Mesenchymal stem cell (in vitro differentiated cells and primary cell): ENCODE data around the gene TUBA8.

ENCODE experiments used
- DNase-seq: peaks from one replicate; pipeline ENCODE4 v3.0.0-alpha.2; 2013
- H2AFZ ChIP-seq: one replicate; pipeline ENCODE4 v1.6.1; 2013; ENCODE audit warnings: low read depth, mild to moderate bottlenecking, control low read depth, inconsistent platforms, low read length, moderate library complexity
- H2AK5ac ChIP-seq: 2 replicates; pipeline ENCODE4 v1.6.1; 2013; ENCODE audit warnings: low read length, moderate library complexity, mild to moderate bottlenecking, inconsistent platforms; ENCODE audit not compliant: severe bottlenecking
- H2BK120ac ChIP-seq: one replicate; pipeline ENCODE4 v1.6.1; 2013; ENCODE audit warnings: low read depth, mild to moderate bottlenecking, inconsistent platforms, low read length, moderate library complexity
- H2BK12ac ChIP-seq, 2 experiments: one replicate each; pipeline ENCODE4 v1.6.1; 2013; ENCODE audit warnings: inconsistent platforms in 2 of 2, low read length in 2 of 2, mild to moderate bottlenecking in 2 of 2, moderate library complexity in 2 of 2, control low read depth in 1 of 2
- H2BK15ac ChIP-seq: one replicate; pipeline ENCODE4 v1.6.1; 2013; ENCODE audit warnings: mild to moderate bottlenecking, low read depth, inconsistent platforms; ENCODE audit not compliant: poor library complexity, severe bottlenecking
- H2BK5ac ChIP-seq: 2 replicates; pipeline ENCODE4 v1.6.1; 2013; ENCODE audit warnings: low read depth, mild to moderate bottlenecking, low read length, control low read depth, inconsistent platforms; ENCODE audit not compliant: poor library complexity, severe bottlenecking
- H3K14ac ChIP-seq, 2 experiments: one replicate each; pipeline ENCODE4 v1.6.1; 2013; ENCODE audit warnings: inconsistent platforms in 2 of 2, low read length in 2 of 2, control low read depth in 1 of 2, mild to moderate bottlenecking in 1 of 2, moderate library complexity in 1 of 2
- H3K18ac ChIP-seq, 2 experiments: one replicate each; pipeline ENCODE4 v1.6.1; 2013; ENCODE audit warnings: inconsistent platforms in 2 of 2, low read length in 2 of 2, control low read depth in 1 of 2, low read depth in 1 of 2, mild to moderate bottlenecking in 1 of 2
- H3K23ac ChIP-seq, 2 experiments: one replicate each; pipeline ENCODE4 v1.6.1; 2013; ENCODE audit warnings: inconsistent platforms in 2 of 2, low read length in 2 of 2, mild to moderate bottlenecking in 2 of 2, moderate library complexity in 2 of 2, control low read depth in 1 of 2
- H3K27ac ChIP-seq: 2 replicates; pipeline ENCODE4 v1.5.1; 2013; ENCODE audit warnings: mild to moderate bottlenecking, moderate library complexity, low read length, control low read depth, inconsistent platforms; ENCODE audit not compliant: poor library complexity, severe bottlenecking
- H3K27me3 ChIP-seq, 2 experiments: 2 replicates each; pipeline versions ENCODE4 v1.6.1 to v1.7.0; 2013; ENCODE audit warnings: low read length in 2 of 2, mild to moderate bottlenecking in 2 of 2, moderate library complexity in 2 of 2, control low read depth in 1 of 2, inconsistent platforms in 1 of 2; ENCODE audit not compliant: control insufficient read depth in 1 of 2, insufficient read depth in 1 of 2
- H3K36me3 ChIP-seq, 2 experiments: 2 replicates each; pipeline versions ENCODE4 v1.6.1 to v1.7.0; 2013; ENCODE audit warnings: low read length in 2 of 2, control low read depth in 1 of 2, inconsistent platforms in 1 of 2, low read depth in 1 of 2, mild to moderate bottlenecking in 1 of 2; ENCODE audit not compliant: insufficient read depth in 2 of 2, control insufficient read depth in 1 of 2
- H3K4ac ChIP-seq, 2 experiments: one replicate each; pipeline ENCODE4 v1.6.1; 2013; ENCODE audit warnings: inconsistent platforms in 2 of 2, low read length in 2 of 2, mild to moderate bottlenecking in 2 of 2, moderate library complexity in 2 of 2, control low read depth in 1 of 2, low read depth in 1 of 2
- H3K4me1 ChIP-seq: 2 replicates; pipeline ENCODE4 v1.6.1; 2013; ENCODE audit warnings: low read depth, low read length, control low read depth; ENCODE audit not compliant: control insufficient read depth, insufficient read depth
- H3K4me2 ChIP-seq: 2 replicates; pipeline ENCODE4 v1.6.1; 2013; ENCODE audit warnings: low read length, mild to moderate bottlenecking, inconsistent platforms; ENCODE audit not compliant: poor library complexity, severe bottlenecking
- H3K4me3 ChIP-seq, 2 experiments: 2 replicates each; pipeline versions ENCODE4 v1.5.1 to v1.7.0; 2013; ENCODE audit warnings: low read length in 2 of 2, mild to moderate bottlenecking in 2 of 2, control low read depth in 1 of 2, low read depth in 1 of 2; ENCODE audit not compliant: insufficient read depth in 1 of 2
- H3K79me1 ChIP-seq: replicated peaks from 2 replicates; pipeline ENCODE4 v1.6.1; 2013; ENCODE audit warnings: mild to moderate bottlenecking, control low read depth, low read length, inconsistent platforms; ENCODE audit not compliant: poor library complexity, severe bottlenecking
- H3K9ac ChIP-seq: 2 replicates; pipeline ENCODE4 v1.7.0; 2013; ENCODE audit warnings: mild to moderate bottlenecking, low read length, moderate library complexity
- H3K9me3 ChIP-seq: 2 replicates; pipeline ENCODE4 v1.7.0; 2013; ENCODE audit warnings: mild to moderate bottlenecking, low read length; ENCODE audit not compliant: control insufficient read depth
- H4K8ac ChIP-seq: one replicate; pipeline ENCODE4 v1.6.1; 2013; ENCODE audit warnings: inconsistent platforms, mild to moderate bottlenecking, low read length, moderate library complexity
- H4K91ac ChIP-seq: one replicate; pipeline ENCODE4 v1.6.1; 2013; ENCODE audit warnings: mild to moderate bottlenecking, low read length, inconsistent platforms
- WGBS: methylation state at CpG from one replicate; pipeline ENCODE4 v1.1.7; 2013; ENCODE audit warnings: mixed read lengths; 5-methylcytosine and 5-hydroxymethylcytosine counted together

The TUBA8 gene

DNA sequence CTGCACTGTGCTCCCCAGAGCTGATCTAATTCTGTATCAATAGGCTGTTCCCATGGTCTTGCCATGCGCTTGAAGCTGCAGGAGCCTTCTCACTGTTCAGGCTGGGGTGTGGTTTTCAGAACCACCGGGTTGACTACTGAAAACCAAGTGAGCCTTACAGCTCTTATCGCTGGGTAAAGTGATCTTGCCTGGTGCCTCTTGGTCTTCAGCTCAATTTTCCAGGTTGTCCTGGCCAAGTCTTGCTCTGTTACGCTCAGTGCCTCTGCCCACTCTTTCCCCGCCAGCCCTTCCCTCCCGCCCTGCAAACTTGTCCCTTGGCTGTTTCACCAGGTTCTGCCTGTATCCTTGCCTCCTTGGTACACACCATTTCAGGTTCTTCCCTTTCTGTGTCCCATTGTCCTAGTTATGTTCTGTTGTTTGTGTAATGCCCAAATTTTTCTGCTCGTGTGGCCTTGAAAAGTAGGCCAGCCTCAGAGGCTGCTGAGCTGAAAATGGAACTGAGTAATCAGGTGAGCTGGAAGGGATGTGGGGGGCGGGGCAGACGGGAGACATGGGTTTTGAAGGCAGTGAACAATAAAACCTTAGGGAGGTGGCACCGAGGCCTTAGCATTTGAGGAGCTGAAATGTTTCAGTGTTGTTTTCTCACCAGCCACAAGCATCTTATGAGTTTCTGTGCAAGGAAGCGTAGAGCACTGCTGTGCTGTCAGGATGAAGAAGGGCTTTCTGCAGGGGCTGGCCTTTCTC, 21.6 kb upstream of the TUBA8 start:
- H3K9me3 ChIP-seq, result no peaks in the 10 kb centered on the region
- H3K4me1 ChIP-seq, result peaks cover 12% of the 10 kb centered on the region
- H2BK12ac ChIP-seq, result no peak overlapping the region
- H3K14ac ChIP-seq, result no peak overlapping the region
- no peak overlapping the region for H2BK15ac ChIP-seq
- no peak for DNase-seq
- H3K79me1 ChIP-seq, result peaks cover 22% of the 10 kb centered on the region
- H3K36me3 ChIP-seq, result peaks cover 45 to 63% of the 10 kb centered on the region in 2 experiments
- H3K27ac ChIP-seq, result no peak overlapping the region
- no peak overlapping the region for H3K23ac ChIP-seq
- no peak overlapping the region for H3K4me2 ChIP-seq
- no peak overlapping the region for H3K9ac ChIP-seq
- no peak overlapping the region for H4K91ac ChIP-seq
- no peak overlapping the region for H2AFZ ChIP-seq
- H3K4ac ChIP-seq, result no peak overlapping the region
- no peak overlapping the region for H2BK5ac ChIP-seq
- no peaks in the 10 kb centered on the region for H3K27me3 ChIP-seq
- H4K8ac ChIP-seq, result peak overlapping the region; percentile 17
- no peak overlapping the region for H2BK120ac ChIP-seq
- WGBS, result 98% methylated on average over 11 of the region's 11 CpGs
- no peak overlapping the region for H2AK5ac ChIP-seq
- H3K4me3 ChIP-seq, result no peak overlapping the region
- H3K18ac ChIP-seq, result no peak overlapping the region

DNA sequence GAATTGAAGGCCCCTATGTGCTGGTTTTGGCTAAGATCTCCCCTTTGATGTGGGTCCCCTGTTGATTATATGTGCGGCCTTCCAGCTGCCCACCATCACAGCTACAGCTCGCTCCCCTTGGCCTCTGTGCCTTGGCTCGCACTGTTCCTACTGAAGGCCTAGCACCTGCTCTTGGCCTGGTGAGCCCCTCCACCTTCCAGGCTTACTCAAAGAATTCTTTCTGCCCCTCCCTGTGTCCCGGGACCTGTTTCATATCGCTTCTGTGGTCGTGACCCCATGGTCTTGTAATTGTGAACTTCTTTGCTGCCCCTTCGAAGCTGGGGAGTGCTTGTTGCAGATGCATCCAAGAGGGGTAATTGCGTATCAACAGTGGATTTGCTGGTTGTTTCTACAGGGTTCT, 20.3 kb upstream of the TUBA8 start:
- no peak overlapping the region for H3K4me3 ChIP-seq
- H3K36me3 ChIP-seq, result peaks cover 40 to 57% of the 10 kb centered on the region in 2 experiments
- no peak overlapping the region for H2BK120ac ChIP-seq
- no peak overlapping the region for H2BK15ac ChIP-seq
- H2AFZ ChIP-seq, result no peak overlapping the region
- DNase-seq, result no peak
- H2BK12ac ChIP-seq, result no peak overlapping the region
- H2BK5ac ChIP-seq, result no peak overlapping the region
- H3K4ac ChIP-seq, result no peak overlapping the region
- no peak overlapping the region for H2AK5ac ChIP-seq
- H4K8ac ChIP-seq, result no peak overlapping the region
- no peak overlapping the region for H4K91ac ChIP-seq
- no peak overlapping the region for H3K18ac ChIP-seq
- no peak overlapping the region for H3K4me2 ChIP-seq
- no peak overlapping the region for H3K14ac ChIP-seq
- H3K27me3 ChIP-seq, result no peaks in the 10 kb centered on the region
- H3K9me3 ChIP-seq, result no peaks in the 10 kb centered on the region
- peaks cover 19% of the 10 kb centered on the region for H3K79me1 ChIP-seq
- no peak overlapping the region for H3K9ac ChIP-seq
- H3K4me1 ChIP-seq, result peaks cover 12% of the 10 kb centered on the region
- H3K27ac ChIP-seq, result no peak overlapping the region
- H3K23ac ChIP-seq, result no peak overlapping the region
- WGBS, result 97% methylated on average over 8 of the region's 8 CpGs

- Histone ChIP-seq H3K27me3 (no peaks in the 10 kb centered on the region), H2BK15ac (no peak overlapping the region), H3K18ac (no peak overlapping the region), H4K91ac (no peak overlapping the region), H2AFZ (no peak overlapping the region), H2AK5ac (no peak overlapping the region), H3K36me3 (peaks cover 38 to 52% of the 10 kb centered on the region in 2 experiments), H3K14ac (no peak overlapping the region), H3K4me3 (peak overlapping the region in 1 of 2 experiments; percentile 73), H3K23ac (no peak overlapping the region), H3K79me1 (peaks cover 18% of the 10 kb centered on the region), H4K8ac (no peak overlapping the region), H2BK5ac (no peak overlapping the region), H3K4me1 (peaks cover 12% of the 10 kb centered on the region), H2BK12ac (no peak overlapping the region), H3K9me3 (no peaks in the 10 kb centered on the region), H3K4ac (no peak overlapping the region), H3K9ac (peak overlapping the region; percentile 90), H3K27ac (no peak overlapping the region), H3K4me2 (no peak overlapping the region), H2BK120ac (no peak overlapping the region)
- no peak for DNase-seq
- WGBS, result 83% methylated on average over 7 of the region's 7 CpGs
Observed at GRCh38 chr22:18091478-18091877, 19.1 kb upstream of the TUBA8 start.

GRCh38 chr22:18091916-18092526, 18.6 kb upstream of the TUBA8 start:
- Histone ChIP-seq H3K9ac (peak overlapping the region; percentile 90), H3K9me3 (no peaks in the 10 kb centered on the region), H3K79me1 (peaks cover 18% of the 10 kb centered on the region), H4K8ac (no peak overlapping the region), H3K4ac (no peak overlapping the region), H2BK120ac (no peak overlapping the region), H4K91ac (no peak overlapping the region), H3K36me3 (peaks cover 35 to 52% of the 10 kb centered on the region in 2 experiments), H3K27ac (no peak overlapping the region), H3K4me1 (peaks cover 12% of the 10 kb centered on the region), H3K27me3 (no peaks in the 10 kb centered on the region), H2AFZ (no peak overlapping the region), H2BK15ac (no peak overlapping the region), H3K14ac (no peak overlapping the region), H3K18ac (no peak overlapping the region), H3K23ac (no peak overlapping the region), H2BK5ac (no peak overlapping the region), H2BK12ac (no peak overlapping the region), H3K4me2 (no peak overlapping the region), H2AK5ac (no peak overlapping the region), H3K4me3 (peak overlapping the region in 1 of 2 experiments; percentile 73)
- no peak for DNase-seq
- 90% methylated on average over 20 of the region's 22 CpGs for WGBS
